Stimulated activated CD8-positive, alpha-beta memory T cell treated with anti-CD3 and anti-CD28 coated beads, Interleukin-4, amount 100 ng/mL, for 4 hours (primary cell): ENCODE results near the gene STT3B.

ENCODE experiments used
- DNase-seq, 2 donors: peaks; one replicate each; pipeline ENCODE4 v3.0.0-alpha.2; 2020; ENCODE audit warnings: low read depth in 2 of 2, low spot score in 1 of 2

The STT3B gene

GRCh38 chr3:31636694-31637442 is 104.1 kb downstream of the STT3B start:
- DNase-seq = no peak

- no peak for DNase-seq
Observed at GRCh38 chr3:31639828-31640227, 107.1 kb downstream of the STT3B start.

GRCh38 chr3:31645256-31645655 is 112.5 kb downstream of the STT3B start:
- no peak for DNase-seq

GRCh38 chr3:31648286-31648968 is 115.7 kb downstream of the STT3B start:
- DNase-seq = no peak

GRCh38 chr3:31652296-31652695 is 119.6 kb downstream of the STT3B start:
- DNase-seq = no peak

- DNase-seq = no peak
Observed at GRCh38 chr3:31653464-31653863, 120.7 kb downstream of the STT3B start.

GRCh38 chr3:31654998-31655397 is 122.3 kb downstream of the STT3B start:
- DNase-seq = no peak

GRCh38 chr3:31659246-31659645 is 126.5 kb downstream of the STT3B start:
- no peak for DNase-seq

GRCh38 chr3:31661286-31661685 is 128.6 kb downstream of the STT3B start:
- DNase-seq = no peak

GRCh38 chr3:31661993-31662670 is 129.4 kb downstream of the STT3B start:
- DNase-seq = no peak

GRCh38 chr3:31664031-31664430 is 131.3 kb downstream of the STT3B start:
- no peak for DNase-seq

- DNase-seq = no peak
Observed at GRCh38 chr3:31667582-31667981, 134.9 kb downstream of the STT3B start.

GRCh38 chr3:31668242-31668641 is 135.5 kb downstream of the STT3B start:
- no peak for DNase-seq

GRCh38 chr3:31670136-31670535 is 137.4 kb downstream of the STT3B start:
- no peak for DNase-seq

- DNase-seq = no peak
Observed at GRCh38 chr3:31670722-31671121, 138.0 kb downstream of the STT3B start.

- no peak for DNase-seq
Observed at GRCh38 chr3:31671451-31671850, 138.7 kb downstream of the STT3B start.

GRCh38 chr3:31671976-31672375 is 139.3 kb downstream of the STT3B start:
- no peak for DNase-seq

GRCh38 chr3:31673950-31674349 is 141.2 kb downstream of the STT3B start:
- DNase-seq = no peak

GRCh38 chr3:31676556-31676955 is 143.8 kb downstream of the STT3B start:
- no peak for DNase-seq

GRCh38 chr3:31680072-31680870 is 147.5 kb downstream of the STT3B start:
- DNase-seq = no peak
